GM10266 (cell line): ENCODE data around the gene ANKRD55.
A peak's percentile ranks its signal among the peaks of the same experiment; 100 is the strongest.
"Not testable (repeated sequence)": the region's sequence is repeated elsewhere in the genome, so short reads cannot be mapped to it uniquely, and the experiment has no call there.

Experiments
- DNase-seq: peaks from one replicate; pipeline ENCODE4 v3.0.0; 2012; ENCODE audit errors: extremely low spot score
- CTCF ChIP-seq: IDR thresholded peaks from 2 replicates; pipeline ENCODE4 v1.5.1; 2012; ENCODE audit warnings: mild to moderate bottlenecking, low read depth; ENCODE audit not compliant: control insufficient read depth, insufficient read depth; ENCODE audit errors: missing control alignments

The ANKRD55 gene

DNA sequence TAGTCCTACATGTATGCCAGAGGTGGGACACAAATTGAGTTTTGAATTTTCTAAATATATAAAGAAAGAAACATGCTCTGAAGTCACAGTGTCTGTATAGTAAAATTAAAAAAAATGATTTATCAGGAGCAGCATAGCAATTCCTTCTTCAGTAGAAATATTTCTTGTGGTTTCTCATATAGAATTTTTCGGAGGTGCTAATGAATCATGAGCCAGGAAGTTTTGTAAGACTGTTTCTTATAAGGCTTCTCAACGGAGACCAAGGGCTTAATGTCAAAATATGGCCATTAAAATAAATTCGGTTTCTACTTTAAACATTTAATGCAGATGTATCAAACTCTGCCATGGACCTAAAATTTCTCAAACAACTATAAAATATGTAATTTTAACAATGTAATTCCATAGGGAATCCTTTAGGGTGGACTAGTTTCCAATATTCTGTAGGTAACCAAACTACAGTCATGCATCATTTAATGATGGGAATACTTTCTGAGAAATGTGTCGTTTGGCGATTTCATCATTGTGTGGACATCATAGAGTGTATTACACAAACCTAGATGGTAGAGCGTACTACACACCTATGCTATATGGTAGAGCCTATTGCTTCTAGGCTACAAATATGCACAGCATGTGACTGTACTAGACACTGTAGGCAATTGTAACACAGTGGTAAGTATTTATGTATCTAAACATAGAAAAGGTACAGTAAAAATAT, 66.3 kb downstream of the ANKRD55 start:
- TF ChIP-seq CTCF, result no peak
- DNase-seq, result no peak

DNA sequence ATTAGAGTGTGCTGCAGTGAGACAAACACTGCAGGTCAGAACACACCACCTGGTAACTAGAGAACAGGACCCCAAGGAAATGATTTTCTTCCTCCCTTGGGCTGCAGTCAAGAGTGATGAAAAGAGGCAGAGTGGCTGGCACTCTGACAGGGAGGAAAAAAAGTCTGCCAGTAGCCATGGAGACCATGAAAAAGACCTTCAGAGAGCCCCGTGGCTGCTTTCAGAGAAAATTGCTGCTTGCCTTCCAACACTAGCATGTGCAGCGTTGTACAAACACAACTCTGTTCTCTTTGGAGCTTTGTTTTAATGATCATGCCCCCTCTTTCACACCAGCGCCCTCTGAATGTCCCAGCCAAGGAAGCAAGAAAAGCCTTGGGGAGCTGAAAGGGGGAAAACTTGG, 68.8 kb downstream of the ANKRD55 start:
- DNase-seq, result no peak

DNA sequence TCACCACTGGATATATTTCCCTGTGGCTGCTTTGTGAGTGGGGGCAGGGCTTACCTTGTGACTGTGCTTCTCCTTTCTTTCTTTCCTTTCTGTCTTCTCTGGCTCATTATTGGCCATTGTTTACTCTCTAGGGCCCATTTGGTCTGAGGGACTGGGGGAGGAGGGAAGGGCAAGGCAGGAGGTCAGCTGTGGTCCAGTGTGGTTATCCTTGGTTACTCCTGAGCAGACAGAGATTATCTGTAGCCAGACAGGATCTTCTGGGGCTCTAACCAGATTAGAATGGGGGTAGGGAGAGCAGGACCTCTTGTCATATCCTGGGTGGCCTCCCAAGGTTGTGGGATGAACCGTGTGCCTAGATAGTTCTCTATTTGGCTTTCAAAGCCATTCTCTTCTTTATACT, 71.2 kb downstream of the ANKRD55 start:
- no peak for DNase-seq
- TF ChIP-seq CTCF, result no peak

More for the DNA sequence above, 68.8 kb downstream of the ANKRD55 start:
- no peak for TF ChIP-seq CTCF

GRCh38 chr5:56161439-56161823, 71.7 kb downstream of the ANKRD55 start:
- TF ChIP-seq CTCF, result no peak
- DNase-seq, result no peak

DNA sequence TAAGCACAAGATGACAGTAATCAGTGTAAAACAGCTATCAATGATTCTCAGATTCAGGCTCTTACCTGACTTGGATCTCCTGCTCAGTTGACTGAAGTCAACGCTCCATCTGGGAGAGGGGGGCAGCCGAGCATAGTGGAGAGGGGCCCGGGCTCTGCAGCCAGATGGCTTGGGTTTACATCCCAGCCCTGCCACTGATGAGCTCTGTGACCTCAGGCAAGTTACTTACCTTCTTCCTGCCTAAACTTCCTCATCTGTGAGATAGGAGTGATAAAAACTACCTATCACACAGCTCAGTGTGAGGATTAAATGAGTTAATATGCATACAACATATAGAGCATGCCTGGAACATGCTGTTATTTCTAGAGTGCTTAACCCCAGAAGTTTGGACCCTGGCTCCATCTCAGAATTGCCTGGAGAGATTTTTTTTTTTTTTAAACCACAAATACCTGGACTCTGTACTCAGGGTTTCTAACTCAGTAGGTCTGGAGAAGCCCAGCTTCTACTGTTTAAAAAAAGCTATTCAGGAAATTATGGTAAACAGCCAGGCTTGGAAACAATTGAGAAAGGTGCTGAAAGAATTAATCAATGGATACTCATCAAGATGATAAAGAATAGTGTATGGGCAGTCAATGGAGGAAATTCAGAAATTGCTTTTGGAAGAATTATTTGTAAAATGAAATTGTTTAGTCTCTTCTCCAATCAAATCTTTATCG, 72.2 kb downstream of the ANKRD55 start:
- TF ChIP-seq CTCF, result no peak
- DNase-seq, result no peak

DNA sequence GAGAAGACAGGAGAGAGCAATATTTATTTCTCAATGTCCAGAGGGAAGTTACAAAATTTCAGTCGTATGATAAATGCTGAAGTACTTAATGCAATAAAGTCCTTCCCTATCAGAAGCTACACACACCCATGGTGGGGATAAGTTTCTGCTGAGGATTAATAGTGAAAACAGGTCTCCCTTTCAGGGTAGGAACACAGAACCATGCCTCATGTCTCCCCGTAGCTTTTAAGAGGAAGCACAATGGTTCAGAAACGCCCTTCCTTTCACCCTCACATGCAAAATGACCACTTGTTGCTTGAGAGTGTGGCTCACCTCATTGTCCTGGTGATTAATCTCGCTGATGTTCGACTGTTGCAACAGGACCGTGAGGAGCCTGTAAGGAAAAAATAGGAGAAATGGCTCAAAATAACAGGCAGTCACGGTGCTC, 73.6 kb downstream of the ANKRD55 start:
- no peak for TF ChIP-seq CTCF
- DNase-seq, result no peak

DNA sequence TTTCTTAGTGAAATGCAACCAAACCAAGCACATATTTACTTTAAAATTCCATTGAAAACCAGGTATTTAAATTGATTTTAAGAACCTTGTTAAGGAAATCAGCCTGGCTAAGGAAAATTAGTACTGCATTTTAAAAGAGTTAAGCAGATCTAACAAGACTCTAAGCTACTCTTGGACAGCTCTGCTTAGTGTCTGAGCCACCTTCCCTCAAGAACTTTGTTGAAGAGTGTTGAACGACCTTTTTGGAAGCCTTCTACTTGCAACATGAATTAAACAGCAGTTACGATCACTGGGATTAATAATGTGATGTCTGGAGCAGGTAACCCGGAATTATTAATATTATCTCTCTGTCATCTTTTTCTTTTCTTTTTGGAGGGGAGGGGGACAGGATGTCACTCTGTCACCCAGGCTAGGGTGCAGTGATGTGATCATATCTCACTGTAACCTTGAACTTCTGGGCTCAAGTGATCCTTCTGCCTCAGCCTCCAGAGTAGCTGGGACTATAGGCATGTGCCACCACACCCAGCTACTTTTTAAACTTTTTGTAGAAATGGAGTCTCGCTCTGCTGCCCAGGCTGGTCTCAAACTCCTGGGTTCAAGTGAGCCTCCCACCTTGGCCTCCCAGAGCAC, 74.7 kb downstream of the ANKRD55 start:
- DNase-seq, result no peak
- no peak for TF ChIP-seq CTCF

DNA sequence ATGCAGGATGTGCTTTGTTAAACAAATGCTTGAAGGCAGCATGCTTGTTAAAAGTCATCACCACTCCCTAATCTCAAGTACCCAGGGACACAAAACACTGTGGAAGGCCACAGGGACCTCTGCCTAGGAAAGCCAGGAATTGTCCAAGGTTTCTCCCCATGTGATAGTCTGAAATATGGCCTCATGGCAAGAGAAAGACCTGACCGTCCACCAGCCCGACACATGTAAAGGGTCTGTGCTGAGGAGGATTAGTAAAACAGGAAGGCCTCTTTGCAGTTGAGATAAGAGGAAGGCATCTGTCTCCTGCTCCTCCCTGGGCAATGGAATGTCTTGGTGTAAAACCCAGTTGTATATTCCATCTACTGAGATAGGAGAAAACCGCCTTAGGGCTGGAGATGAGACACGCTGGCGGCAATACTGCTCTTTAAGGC, 75.9 kb downstream of the ANKRD55 start:
- DNase-seq, result not testable (repeated sequence)

DNA sequence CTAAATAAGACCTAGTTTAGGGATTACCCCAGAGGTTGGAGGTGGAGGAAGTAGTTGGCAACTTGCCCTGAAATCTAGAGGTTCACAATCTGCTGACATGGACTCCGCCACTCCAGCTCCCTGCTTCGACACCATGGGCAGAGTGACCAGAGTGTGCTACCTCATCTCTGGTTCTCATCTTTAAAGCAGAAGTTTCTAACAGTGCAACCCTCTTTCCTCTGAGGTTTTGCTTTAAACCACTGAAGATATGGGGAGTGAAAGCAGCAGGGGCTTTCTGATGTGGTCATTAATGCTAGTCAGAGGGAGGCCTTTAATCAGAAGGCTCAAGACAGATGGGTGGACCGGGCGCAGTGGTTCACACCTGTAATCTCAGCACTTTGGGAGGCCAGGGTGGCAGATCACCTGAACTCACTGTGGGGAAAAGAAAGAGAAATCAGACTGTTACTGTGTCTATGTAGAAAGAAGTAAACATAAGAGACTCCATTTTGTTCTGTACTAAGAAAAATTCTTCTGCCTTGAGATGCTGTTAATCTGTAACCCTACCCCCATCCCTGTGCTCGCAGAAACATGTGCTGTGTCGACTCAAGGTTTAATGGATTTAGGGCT, 76.4 kb downstream of the ANKRD55 start:
- DNase-seq, result peak; percentile 15
